NCI-H1092 treated with DMSO at 0.1 percent for 48 hours (cell line): Measurements from ENCODE around the gene PLCXD1.

Experiments used
- DNase-seq: peaks from one replicate; lab custom pipeline; 2025; lab: John Stamatoyannopoulos, UW

The PLCXD1 gene

GRCh38 chrX:334971-335757 is 54.0 kb downstream of the PLCXD1 start:
- DNase-seq = no peak

- DNase-seq = no peak
Observed at GRCh38 chrX:335758-336155, 54.6 kb downstream of the PLCXD1 start.

DNA sequence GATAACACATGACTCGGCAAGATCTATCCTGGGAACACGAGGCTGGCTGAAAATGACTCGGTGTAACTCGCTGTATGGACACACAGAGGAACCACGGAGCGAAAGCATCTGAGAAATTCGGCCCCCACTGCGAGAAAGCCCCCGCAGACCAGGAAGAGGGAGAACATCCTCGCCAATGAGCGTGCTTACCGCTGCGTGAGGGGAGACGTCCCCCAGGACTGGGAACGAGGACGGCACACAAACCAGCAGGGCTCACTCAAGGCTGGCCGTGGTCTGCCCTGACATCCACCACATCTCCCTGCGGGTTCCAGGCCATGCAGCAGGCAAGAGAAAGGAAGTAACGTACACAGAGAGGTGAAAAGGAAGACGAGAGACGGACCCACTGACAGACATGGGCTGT is 55.0 kb downstream of the PLCXD1 start:
- DNase-seq = no peak

DNA sequence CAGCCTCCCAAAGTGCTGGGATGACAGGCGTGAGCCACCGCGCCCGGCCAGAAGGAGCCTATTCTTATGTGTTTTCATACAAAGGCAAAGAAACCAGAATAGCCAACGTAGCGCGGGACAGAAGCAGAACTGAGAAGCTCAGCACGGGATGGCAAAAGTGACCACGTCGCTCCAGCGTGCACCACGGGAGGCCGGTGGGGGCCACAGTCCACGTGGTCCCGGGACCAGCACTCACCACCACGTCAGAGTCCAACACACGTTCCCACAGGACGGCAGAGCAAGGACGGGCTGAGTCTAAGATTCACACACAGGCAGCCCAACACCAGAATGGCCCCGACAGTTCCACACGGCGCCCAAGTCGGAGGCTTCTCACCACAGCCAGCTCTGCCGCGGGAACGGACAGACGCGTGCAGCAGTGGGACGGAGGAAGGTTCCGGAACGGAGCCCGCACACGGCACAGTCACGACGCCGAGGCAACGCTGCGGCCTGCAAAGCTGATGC is 56.2 kb downstream of the PLCXD1 start:
- no peak for DNase-seq

- DNase-seq = no peak
Observed at GRCh38 chrX:338281-338835, 57.2 kb downstream of the PLCXD1 start.

DNA sequence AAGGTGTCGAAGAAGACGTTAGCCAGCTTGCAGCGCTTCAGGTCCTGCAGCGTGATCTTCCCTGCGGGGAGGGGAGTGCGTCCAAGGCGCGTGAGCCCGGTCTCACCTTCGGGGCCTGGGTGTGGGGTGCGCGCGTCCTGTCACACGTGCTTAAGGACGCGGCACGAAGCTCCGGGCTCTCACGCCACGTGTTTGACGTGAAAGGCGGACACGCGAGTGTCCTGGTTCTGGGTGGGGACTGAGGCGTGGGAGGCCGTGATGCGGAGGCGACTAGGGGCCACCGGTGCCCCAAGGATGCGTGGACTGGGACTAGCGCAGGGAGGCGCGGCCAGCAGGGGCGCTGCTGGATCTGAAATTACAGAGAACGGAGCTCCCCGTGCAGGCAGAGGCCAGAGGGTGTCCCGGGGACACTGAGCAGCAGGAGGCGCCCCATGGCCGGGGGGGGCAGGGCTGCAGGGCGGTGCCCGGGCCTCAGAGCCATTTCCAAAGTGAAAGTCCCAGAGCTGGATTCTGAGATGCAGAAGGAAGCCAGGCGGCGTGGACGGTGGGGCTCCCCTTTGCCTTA is 57.7 kb downstream of the PLCXD1 start:
- DNase-seq = no peak

GRCh38 chrX:340121-340520 is 58.9 kb downstream of the PLCXD1 start:
- no peak for DNase-seq

DNA sequence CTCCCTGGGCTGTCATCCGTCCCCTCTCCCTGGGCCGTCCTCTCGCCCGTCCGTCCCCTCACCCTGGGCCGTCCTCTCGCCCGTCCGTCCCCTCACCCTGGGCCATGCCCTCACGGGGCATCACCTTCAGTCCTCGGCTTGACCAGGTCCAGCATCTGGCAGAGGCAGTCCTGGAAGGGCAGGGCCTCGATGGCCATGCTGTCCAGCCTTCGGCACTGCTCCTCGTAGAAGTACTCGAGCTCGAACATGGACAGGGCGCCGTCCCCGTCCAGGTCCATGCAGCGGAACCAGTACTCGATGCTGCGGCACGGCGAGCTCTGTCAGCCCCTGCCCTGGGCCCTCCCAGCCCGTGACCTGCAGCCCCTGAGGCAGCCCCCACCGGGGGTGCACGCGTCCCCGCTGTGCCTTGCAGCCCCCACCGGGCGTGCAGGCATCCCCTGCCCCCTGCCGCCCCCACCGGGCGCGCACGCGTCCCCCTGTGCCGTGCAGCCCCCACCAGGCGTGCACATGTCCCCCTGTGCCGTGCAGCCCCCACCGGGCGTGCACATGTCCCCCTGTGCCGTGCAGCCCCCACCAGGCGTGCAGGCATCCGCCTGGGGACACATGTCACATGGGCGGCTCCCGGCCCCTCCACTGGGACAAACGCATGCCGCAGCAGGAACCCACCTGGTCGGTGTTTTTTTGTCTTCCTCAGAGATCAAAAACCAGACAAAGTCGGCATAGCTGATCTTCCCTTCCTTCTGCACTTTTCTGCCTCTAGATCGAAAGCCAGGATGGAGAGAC is 59.7 kb downstream of the PLCXD1 start:
- no peak for DNase-seq

GRCh38 chrX:341541-342101 is 60.4 kb downstream of the PLCXD1 start:
- DNase-seq = no peak

GRCh38 chrX:344371-344901 is 63.3 kb downstream of the PLCXD1 start:
- DNase-seq = no peak

DNA sequence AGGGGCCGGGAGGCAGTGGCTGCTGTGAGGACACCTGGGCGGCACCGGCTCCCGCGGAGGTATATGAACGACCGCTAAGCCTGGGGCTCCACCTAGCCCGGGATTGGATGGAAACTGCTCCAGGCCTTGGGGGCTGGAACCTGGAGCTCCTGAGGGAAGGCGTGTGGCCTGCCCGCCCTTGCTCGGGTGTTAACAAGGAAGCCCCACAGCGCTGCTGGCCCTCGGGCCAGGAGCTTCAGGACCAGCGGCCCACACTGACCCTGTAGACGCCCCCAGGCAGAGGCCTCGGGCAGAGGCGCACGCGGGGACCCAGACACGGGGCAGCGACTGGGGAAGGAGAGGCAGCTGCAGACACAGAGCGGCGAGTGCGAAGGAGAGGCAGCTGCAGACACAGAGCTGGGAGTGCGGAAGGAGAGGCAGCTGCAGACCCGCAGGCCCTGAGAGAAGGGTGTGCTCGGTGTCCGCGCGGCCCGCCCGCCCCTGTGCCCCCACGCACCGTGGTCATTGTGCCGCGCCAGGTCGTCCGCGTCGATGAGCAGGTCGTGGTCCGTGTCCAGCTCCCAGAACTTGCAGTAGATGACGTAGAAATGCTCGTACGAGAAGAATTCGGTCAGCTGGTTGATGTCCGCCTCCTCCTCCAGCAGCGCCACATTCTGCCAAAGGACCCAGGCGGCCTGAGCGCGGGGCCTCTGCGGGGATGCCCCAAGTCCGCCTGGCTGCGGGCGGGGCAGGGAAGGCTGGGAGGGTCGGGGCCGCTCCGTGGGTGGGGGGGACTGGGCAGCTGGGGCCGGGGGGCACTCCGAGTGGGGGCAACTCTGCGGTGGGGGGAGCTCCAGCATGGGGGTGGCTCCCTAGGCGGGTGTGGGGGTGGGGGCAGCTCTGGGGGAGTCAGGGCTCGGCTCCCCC is 64.1 kb downstream of the PLCXD1 start:
- no peak for DNase-seq

GRCh38 chrX:346034-346813 is 65.0 kb downstream of the PLCXD1 start:
- no peak for DNase-seq

DNA sequence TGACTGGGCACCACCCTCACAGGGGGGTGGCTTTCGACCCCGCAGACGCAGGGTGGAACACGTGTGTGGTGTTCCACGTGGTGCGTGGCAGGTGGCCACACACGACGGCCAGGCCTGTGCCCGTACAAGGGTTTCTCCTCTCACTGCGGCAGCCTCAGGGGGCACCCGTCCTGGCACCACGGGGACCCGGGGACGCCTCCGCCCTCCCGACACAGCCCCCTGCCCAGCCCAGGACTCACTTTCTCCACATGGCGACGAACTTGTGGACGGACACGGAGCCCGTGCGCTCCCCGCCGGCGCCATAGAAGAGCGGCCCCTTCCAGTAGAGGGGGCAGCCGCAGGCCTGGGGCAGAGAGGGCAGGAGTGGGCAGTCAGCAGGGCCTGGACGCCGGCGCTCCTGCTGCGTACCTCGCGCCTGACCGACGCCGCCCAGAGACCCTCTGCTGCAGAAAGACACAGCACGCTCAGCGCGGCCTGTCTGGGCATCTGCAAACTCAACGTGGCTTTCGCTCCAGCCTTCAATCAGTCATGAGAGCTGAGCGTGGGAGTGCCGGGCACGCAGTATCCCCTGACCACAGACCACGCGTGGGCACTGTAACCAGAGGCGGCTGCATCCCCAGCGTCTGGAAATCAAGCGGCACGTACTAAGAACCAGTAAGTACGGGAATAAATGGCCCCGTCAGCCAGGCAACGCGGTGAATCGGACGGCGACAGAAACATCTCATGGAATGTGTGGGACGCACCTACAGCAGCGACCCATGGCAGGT is 66.4 kb downstream of the PLCXD1 start:
- no peak for DNase-seq

DNA sequence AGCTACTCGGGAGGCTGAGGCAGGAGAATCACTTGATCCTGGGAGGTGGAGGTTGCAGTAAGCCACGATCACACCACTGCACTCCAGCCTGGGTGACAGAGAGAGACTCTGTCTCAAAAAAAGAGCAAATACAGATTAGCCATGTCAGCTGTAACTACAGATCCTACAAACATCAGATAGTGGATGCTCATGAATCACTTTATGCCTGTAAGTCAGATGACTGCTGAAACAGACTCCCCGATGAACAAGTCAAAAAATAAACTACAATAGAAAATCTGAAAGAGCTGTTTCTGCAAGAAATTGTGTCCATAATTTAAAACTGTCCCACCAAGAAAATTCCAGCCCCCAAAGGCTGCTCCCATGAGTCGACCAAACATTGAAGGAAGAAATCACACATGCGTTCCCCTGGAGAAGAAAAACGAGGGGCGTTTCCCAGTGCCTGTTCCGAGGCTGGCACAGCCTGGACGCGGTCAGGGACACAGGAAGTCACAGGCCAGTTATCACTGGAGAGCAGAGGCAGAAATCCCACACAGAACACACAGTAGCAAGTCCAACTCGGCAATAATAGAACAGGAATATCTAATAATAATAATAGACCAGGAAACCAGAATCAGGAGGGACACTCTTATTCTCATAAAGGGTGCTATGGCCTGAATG is 67.4 kb downstream of the PLCXD1 start:
- no peak for DNase-seq

DNA sequence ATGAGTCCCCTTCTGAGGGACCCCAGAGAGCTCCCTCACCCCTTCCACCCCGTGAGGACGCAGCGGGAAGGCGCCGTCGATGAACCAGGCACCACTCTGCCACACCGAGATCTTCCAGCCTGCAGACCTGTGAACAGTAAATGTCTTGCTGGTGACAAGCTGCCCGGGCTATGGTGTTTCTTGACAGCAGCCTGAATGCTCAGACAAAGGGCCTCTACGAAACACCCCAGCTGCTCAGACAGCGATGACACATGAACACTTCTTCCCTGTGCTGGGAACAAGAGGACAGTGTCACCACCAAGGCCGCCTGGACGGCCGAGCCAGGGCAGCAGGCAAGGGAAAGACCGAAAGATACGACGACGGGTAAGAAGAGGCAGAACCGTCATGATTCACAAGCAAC is 68.0 kb downstream of the PLCXD1 start:
- no peak for DNase-seq

DNA sequence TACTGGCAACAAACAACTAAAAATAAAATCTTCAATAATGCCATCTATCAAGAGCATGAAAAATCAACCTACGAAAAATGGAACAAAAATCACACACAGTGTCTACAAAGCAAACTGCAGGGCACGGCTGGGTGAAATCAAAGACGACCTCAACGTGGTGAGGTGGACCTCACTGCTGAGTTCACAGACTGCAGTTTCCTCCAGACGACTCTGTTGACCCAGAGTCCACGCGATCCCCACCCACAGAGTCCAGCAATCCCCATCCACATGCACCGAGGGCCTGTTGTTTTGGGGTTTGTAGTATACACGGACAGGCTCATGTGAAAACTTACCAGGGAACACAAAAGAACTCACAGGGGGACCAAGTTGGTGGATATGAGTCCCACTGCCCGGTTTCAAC is 68.5 kb downstream of the PLCXD1 start:
- no peak for DNase-seq

GRCh38 chrX:350148-350533 is 69.0 kb downstream of the PLCXD1 start:
- DNase-seq = no peak

DNA sequence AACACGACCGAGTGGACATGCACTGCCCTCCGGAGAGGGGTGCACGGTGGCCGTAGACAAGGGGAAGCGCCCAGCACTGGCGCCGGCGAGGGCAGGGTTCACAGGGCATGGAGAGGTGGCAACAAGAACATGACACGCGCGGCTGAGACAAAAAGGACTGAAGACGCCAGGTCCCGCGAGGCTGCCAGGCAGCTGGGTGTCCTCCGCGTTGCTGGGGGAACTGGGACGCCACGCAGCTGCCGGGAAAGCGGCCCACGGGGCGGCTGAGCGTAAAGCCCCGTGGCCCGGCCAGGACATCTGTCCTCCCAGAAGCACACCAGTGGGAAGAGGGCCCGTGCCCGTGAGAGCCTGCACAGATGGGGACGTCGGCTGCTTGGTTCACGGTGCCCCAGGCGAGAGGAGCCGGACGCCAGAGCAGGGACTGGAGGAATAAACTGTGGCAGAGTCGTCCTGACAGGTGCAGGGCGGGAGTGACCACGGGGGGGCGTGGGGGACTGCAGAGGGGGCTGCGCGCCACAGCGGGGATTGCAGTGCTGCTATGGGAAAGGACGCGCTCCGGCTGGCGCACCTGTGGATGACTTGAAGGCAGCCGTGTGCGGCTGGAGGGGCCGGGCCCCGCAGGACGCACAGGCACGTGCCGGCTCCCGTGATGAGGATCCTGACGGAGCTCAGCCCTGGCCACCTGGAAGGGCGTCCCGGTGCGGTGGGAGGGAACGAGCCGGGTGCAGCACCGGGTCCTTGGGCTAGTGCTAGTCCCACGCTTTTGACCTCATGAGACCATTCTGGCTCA is 69.5 kb downstream of the PLCXD1 start:
- no peak for DNase-seq
